GM19328 (cell line): ENCODE results near the gene RGS9.

ENCODE experiments used
- ATAC-seq: cut with Tn5 transposase; IDR thresholded peaks from one replicate; pipeline ENCODE4 v1.9.1; 2021; ENCODE audit warnings: mild to moderate bottlenecking, moderate library complexity; ENCODE audit not compliant: unreplicated experiment

The RGS9 gene

DNA sequence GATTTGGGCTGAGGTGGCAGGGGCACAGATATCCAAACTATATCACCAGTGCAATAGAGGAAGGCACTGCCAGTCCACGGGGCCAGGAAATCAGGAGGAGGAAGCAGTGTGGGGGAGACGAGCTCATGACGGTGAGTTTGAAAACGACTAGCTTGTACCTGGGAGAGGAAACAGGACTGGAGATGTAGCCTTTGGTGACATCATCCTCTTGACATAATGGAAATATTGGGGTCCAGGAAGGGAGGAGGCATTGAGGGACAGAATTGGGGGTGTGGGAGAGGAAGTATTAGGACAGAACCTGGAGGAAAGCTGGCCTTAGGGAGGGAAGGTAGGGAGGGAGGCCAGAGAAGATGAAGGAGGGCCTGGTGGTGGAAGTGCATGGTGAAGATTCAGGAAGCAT, 109.1 kb downstream of the RGS9 start:
- no peak for ATAC-seq

DNA sequence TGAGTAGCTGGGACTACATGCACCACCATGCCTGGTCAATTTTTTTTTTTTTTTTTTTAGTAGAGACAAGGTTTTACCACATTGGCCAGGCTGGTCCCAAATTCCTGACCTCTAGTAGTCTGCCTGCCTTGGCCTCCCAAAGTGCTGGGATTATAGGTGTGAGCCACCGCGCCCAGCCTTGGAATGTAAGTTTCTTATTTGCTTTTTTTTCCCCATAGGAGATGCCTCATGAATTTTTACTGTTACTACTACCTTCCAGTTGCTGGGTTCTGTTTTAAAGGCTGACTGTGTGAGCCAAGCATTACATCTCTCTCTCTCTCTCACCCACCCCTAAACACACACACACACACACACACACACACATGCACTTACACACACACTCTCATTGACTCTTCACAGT, 112.6 kb downstream of the RGS9 start:
- ATAC-seq = no peak

DNA sequence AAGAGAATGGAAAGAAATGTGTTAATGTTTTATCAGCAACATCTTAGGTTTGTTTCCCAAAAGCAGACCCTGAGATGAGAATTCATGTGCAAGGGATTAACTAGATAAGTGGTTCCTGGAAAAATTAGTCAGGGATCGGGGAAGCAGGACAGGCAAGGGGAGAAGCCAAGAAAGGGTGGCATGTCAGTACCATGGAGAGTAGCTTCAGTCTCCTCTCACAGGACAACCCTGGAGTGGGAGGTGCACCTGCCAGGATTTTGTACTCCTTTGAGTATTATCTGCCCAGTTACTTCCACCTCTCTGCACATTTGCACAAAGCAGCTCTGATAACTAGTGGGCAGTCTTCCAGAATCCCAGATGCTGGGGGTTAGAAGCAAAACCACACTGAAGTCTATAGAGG, 117.0 kb downstream of the RGS9 start:
- ATAC-seq = no peak

DNA sequence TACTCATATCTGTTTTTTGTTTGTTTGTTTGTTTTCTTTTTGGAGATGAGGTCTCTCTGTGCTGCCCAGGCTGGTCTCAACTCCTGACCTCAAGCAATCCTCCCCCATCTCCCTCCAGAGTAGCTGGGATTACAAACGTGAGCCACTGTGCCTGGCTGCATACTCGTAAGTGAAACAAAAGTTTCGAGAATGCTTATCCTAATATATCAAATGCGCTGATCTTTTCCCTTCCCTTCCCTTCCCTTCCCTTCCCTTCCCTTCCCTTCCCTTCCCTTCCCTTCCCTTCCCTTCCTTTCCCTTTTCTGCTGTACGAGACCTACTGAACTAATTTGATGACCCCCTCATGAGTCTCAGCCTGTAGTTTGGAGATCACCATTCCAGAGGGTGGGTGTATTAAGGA, 122.1 kb downstream of the RGS9 start:
- ATAC-seq = no peak

DNA sequence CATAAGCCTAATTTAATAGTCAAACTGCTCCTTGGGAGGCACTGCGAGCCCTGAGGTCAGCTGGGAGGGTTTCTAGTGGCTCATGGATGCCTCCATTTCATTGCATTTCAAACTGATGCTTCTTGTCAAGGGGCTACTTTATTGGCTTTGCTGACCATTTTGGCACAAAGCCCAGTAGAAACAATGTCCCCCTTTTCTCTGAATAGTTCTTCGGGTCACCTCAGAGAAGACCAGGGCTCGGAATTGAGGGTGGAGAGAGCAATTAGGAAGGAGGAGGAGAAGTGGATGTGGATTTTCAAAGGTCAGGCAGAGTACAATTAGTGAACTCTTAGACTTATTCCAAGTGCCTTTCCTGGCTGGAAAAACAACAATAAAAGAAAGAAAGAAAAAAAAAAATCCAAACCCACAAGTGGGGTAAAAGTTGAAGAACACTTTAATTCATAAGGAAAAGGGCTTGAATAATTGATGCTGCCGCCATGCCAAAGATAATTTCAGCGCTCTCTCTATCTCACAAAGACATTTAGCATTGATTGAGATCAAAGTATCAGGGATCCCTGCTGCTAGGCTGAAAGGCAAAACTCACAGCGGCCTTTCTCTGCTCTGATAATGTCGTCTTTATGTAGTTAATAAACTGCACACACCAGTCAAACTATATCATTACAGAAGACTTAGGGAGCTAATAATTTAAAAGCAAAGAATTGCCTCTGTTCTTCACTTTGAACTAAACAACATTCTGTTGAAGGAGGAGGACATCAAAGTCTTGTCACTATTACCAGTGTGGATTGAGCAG, 122.7 kb downstream of the RGS9 start:
- ATAC-seq = no peak

DNA sequence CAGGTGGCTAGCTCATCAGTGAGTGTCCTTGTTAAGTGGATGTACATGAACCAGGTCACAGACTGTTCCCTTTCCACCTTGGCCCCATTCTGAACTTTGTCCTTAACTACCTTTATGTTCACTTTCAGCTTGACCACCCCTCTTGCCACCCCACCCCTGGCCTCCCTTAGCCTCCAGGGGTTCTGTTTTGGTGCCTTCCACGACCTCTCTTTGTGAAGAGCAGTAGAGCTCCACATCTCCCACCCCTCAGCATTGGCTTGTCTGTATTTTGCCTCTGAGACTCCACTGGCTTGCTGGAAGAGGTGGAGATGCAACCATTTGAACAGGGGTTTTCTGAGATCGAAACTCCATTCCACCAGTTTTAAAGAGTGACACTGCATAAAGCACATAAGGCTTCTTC, 123.5 kb downstream of the RGS9 start:
- ATAC-seq = no peak

DNA sequence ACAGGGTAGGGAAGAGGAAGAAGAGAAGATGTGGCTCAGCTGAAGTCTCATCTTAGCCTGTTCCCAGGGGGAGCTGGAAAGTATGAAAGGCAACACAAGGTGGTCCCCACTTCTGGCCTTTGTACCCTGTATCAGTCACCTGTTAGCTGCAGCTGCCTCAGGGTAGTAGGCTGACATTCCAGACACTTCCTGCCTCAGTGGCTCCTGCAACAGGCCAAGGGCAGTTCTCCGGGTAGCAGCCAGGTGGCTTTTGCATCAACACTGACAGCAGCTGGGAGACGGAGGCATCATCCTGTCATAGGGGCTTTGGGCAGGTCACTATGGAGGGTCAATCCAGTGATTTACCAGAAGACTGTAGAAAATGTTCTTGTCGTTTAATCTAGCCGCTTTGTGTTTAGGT, 124.0 kb downstream of the RGS9 start:
- ATAC-seq = no peak

DNA sequence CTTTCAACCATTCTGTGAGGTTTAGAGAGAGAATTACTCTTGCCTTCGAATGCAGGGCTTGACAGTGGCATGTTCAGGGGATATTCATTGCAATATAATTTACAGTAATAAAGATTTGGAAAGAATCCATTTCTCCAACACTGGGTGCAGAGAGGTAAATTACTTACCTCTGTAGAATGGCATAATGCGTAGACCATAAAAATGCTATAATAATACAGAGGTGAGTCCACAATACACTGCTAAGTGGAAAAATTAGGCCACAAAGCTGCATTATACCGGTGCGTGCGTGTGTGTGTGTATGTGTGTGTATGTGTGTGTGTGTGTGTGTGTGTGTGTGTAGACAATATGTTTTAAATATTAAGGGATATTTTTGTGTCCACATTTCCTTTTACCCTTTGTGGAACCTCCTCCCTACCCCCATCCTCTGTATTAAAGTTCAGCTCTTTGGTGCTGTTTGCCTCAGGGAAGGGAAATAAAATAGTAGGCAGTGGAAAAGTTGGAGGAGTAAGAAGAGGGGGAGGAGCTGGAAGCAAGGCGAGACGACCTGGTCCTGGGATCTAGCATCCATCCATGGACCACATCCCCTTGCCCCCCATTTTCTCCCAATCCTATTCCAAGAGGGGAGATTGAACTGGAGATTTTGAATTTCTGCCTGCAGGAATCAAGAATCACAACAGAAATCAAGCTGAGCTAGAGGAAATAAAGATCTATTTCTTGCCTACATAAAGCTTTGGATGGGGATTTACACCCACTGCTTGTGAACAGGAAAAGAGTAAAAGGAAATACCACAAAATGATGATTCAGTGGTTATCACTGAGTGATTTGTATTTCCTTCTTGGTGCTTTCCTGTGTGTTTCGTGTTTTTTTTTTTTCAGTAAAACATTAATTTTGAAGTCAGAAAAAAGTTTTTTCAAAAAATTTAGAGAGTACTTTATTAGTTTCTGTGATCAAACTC, 124.8 kb downstream of the RGS9 start:
- no peak for ATAC-seq

DNA sequence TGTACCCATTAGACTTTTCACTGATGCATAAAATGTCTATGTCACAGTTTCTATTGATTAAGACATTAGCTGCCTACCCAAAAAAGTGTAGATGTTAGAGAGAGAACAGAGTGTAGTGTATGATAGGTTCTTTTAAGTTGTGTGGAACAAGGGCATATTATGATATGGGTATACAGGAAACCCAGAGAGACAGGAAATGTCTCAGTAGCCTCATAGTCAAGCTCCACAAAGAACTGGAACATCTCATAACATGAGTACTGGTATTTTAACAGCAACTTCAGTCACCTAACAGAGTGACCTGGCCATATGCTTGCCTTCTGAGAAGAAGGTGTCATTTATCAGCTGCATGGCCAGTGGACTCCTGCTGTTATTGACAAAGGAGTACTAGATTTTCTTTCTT, 128.1 kb downstream of the RGS9 start:
- ATAC-seq = no peak

DNA sequence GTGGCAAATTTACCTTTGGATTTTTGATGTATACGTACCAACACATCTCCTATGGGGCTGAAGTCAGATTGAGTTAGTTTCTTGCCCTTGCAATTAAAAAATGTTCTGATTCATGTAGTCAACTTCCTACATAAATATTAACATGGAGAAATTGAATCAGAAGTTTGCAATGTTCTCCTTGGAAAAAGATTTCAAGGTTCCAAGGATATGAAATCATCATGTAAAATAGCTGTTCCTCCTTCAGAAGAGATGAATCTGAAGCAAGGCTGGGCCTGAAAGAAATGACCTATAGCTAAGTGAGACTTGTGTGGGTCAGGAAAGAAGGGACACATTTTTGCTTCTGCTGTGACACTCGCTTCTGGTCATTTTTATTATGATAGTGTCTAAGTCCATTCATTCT, 131.7 kb downstream of the RGS9 start:
- ATAC-seq = no peak

DNA sequence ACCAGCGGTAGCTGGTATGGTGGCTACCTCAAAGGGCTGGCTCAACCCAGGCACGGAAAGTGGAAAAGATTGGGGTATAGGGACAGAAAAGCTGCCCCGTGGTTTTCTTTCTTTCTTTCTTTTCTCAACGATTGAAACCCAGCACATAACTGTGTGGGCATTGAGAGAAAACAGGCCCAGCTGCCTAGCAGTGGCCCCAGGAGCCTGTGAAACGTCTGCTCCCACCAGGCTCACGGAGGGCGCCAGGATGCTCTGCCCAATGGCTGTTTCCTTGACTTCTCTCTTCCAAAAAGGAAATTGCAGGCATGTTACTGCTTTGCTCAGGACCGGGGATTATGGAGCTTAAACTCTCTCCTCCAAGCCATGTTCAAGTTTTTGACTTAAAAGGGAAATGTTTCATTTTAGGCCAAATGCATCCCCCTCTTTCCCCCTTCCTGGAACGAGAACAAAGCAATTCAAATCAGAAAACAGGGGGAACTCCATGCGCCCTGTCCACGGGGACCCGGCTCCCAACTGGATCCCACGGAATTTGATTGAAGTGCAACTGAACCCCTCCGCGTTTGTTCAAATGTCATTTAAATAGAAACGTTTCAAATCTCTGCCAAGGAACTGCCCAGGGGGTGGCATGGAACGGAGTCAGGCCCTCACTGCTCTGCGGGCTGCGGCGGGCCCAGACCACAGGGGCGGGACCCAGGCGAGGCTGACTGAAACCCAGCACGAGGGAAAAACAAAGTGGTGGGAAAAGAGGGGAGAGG, 133.5 kb downstream of the RGS9 start:
- no peak for ATAC-seq

DNA sequence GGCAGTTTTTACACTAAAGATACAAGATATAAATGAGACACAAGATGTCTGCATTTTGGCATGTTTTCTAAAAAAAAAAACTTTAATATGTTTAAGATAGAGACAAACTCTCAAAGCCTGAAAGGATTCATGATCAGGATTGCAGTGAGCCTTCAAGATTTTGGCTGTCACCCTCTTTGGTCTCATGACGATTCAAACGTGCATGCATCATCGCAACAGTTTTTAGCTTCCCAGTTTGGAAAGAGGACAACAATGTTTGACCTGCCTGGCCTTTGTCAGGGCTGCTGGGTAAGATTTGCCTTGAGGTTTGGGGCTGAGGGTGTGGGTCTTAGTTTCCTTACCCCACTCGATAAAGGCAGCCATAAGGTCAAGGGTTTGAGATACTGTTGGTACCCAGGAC, 134.1 kb downstream of the RGS9 start:
- no peak for ATAC-seq
